ENCODE results near the gene ZSWIM3. TPM values are rescaled to one million over a fixed set of nuclear protein-coding genes. Genes with fewer than 3 reads are reported as not detected.
A peak's percentile ranks its signal among the peaks of the same experiment; 100 is the strongest.

ZSWIM3 gene
- total and polyA plus RNA-seq, 2 of the 13 experiments (the other 11 are each of a cell fraction or from before 2014, with no cell fraction given) = 5.2 to 5.8 TPM

DNA sequence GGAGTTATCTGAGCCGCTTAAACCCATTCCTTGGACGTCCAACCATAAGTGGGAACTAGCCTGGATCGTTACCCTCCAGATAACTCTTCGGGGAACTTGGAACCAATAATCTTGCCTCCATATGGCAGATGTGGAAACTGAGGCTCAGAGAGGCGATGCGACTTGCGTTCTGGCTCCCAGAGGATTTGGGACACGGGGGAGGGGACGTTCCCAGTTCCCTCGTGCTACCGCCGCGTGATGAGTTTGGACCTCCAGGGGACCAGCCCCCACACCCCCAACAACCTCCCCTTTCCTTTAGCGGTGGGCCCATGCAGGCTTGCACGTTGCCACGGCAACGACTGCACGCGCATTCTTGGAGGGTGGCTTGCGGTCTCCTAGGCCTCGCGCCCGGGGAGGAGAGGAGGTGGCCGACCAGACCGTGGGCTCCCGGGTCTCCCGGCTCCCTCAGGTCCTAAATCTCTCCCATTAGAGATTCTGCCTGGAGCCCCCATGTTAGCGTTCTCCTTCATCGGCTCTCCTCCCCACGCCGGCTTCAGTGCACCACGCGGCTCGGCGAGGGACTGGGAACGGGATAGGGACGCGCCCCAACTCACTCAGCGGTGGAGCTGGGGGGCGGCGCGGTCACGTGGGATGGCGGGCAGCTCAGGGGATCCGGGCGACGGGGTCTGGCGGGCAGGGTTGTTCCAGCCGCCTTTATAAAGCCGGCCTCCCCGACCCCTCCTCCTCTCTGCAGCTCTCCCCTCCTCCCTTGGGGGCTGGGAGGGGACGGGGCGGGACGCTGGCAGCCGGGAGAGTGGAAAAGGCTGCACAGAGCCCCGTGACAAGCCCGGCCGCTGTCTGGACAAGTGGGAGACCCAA, 54.3 kb downstream of the ZSWIM3 start, which contains the start of gene PLTP (continued):
- 0 out of 2 replicates have a peak, but pooled peaks have one; percentile 42 for TF ChIP-seq ZNF235 (CRISPR knock-in tag; IDR thresholded peaks at IDR 0.05; ENCODE audit: borderline replicate concordance)
- 0 out of 2 replicates have a peak, but pooled peaks have one; percentile 73 for TF ChIP-seq ZNF691 (CRISPR knock-in tag; IDR thresholded peaks at IDR 0.05; ENCODE audit: borderline replicate concordance, low read depth)
- TF ChIP-seq, protein P1, sequence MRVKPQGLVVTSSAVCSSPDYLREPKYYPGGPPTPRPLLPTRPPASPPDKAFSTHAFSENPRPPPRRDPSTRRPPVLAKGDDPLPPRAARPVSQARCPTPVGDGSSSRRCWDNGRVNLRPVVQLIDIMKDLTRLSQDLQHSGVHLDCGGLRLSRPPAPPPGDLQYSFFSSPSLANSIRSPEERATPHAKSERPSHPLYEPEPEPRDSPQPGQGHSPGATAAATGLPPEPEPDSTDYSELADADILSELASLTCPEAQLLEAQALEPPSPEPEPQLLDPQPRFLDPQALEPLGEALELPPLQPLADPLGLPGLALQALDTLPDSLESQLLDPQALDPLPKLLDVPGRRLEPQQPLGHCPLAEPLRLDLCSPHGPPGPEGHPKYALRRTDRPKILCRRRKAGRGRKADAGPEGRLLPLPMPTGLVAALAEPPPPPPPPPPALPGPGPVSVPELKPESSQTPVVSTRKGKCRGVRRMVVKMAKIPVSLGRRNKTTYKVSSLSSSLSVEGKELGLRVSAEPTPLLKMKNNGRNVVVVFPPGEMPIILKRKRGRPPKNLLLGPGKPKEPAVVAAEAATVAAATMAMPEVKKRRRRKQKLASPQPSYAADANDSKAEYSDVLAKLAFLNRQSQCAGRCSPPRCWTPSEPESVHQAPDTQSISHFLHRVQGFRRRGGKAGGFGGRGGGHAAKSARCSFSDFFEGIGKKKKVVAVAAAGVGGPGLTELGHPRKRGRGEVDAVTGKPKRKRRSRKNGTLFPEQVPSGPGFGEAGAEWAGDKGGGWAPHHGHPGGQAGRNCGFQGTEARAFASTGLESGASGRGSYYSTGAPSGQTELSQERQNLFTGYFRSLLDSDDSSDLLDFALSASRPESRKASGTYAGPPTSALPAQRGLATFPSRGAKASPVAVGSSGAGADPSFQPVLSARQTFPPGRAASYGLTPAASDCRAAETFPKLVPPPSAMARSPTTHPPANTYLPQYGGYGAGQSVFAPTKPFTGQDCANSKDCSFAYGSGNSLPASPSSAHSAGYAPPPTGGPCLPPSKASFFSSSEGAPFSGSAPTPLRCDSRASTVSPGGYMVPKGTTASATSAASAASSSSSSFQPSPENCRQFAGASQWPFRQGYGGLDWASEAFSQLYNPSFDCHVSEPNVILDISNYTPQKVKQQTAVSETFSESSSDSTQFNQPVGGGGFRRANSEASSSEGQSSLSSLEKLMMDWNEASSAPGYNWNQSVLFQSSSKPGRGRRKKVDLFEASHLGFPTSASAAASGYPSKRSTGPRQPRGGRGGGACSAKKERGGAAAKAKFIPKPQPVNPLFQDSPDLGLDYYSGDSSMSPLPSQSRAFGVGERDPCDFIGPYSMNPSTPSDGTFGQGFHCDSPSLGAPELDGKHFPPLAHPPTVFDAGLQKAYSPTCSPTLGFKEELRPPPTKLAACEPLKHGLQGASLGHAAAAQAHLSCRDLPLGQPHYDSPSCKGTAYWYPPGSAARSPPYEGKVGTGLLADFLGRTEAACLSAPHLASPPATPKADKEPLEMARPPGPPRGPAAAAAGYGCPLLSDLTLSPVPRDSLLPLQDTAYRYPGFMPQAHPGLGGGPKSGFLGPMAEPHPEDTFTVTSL (CRISPR knock-in tag; IDR thresholded peaks at IDR 0.05; ENCODE audit: borderline replicate concordance) = no peak
- no peak for TF ChIP-seq KLF11 (CRISPR knock-in tag; IDR thresholded peaks at IDR 0.05)
- peak; percentile 25 for TF ChIP-seq AGO2 (optimal IDR thresholded peaks at IDR 0.05; ENCODE audit: low read depth, low read length)
- TF ChIP-seq POGZ (CRISPR knock-in tag; IDR thresholded peaks at IDR 0.05) = no peak; the same call in 1 of the 2 replicates
- TF ChIP-seq XRCC5 (optimal IDR thresholded peaks at IDR 0.05; ENCODE audit: low read length) = no peak
- no peak for TF ChIP-seq ELF1 (CRISPR knock-in tag; IDR thresholded peaks at IDR 0.05)
- TF ChIP-seq SYNCRIP (IDR thresholded peaks at IDR 0.05; ENCODE audit: insufficient read depth, low read depth, low read length) = no peak
- TF ChIP-seq PRDM15 (CRISPR knock-in tag; IDR thresholded peaks at IDR 0.05) = no peak
- no peak for TF ChIP-seq ZNF160 (CRISPR knock-in tag; IDR thresholded peaks at IDR 0.05)

Data from HepG2 (cell line).